Prostate gland (tissue), 2 donors: ENCODE results near the gene AUTS2. TPM values are rescaled to one million over a fixed set of nuclear protein-coding genes. Genes with fewer than 3 reads are reported as not detected.
"Not testable (repeated sequence)": the region's sequence is repeated elsewhere in the genome, so short reads cannot be mapped to it uniquely, and the experiment has no call there.

Experiments used
- DNase-seq: peaks from one replicate; pipeline ENCODE4 v3.0.0-alpha.2; 2019; ENCODE audit warnings: low spot score
- H3K27ac ChIP-seq, 2 donors: fragments of 200-600 bp; sonication (generic); 2 replicates each; pipeline ENCODE4 v1.5.1; 2017 to 2019
- H3K27me3 ChIP-seq: fragments of 200-600 bp; sonication (generic); replicated peaks from 2 replicates; pipeline ENCODE4 v1.5.1; 2019; ENCODE audit not compliant: insufficient read depth
- H3K36me3 ChIP-seq, 2 donors: fragments of 200-600 bp; sonication (generic); 1 replicate in 1 of 2; 2 replicates in 1 of 2; pipeline versions ENCODE4 v1.5.1 to v1.8.1; 2017 to 2019
- H3K4me1 ChIP-seq: fragments of 200-600 bp; sonication (generic); replicated peaks from 2 replicates; pipeline ENCODE4 v1.5.1; 2019
- H3K4me3 ChIP-seq, 2 donors: fragments of 200-600 bp; sonication (generic); 2 replicates each; pipeline ENCODE4 v1.5.1; 2017 to 2019
- H3K9me3 ChIP-seq: fragments of 200-600 bp; sonication (generic); 2 replicates; pipeline ENCODE4 v1.5.1; 2017
- POLR2A ChIP-seq: fragments of 450-650 bp; IDR thresholded peaks from one replicate; pipeline ENCODE4 v1.6.1; 2016; ENCODE audit warnings: antibody characterized with exemption, mild to moderate bottlenecking
- POLR2AphosphoS5 ChIP-seq: sonication (generic); formaldehyde crosslinking; IDR thresholded peaks from one replicate; pipeline ENCODE4 v1.6.1; 2017; ENCODE audit warnings: antibody characterized with exemption
- WGBS: methylation state at CpG from one replicate; pipeline ENCODE4 v1.1.5; 2018; 5-methylcytosine and 5-hydroxymethylcytosine counted together
- intact Hi-C: fragments of 100-400 bp; cut with DNase I; formaldehyde crosslinking; loops from one replicate; pipeline ENCODE4 v1.14.2; 2022
- total RNA-seq, 2 donors: library from RNA; depleted of rRNA; stranded (reverse); fragments of >200 nt; gene quantifications; one replicate each; pipeline ENCODE4 v1.1.0, GENCODE V29; 2016
- TF ChIP-seq, protein P1 (sequence below), 4 experiments: fragments of 200-600 bp in 2 of 4; fragments of 450-650 bp in 2 of 4; sonication (generic) in 2 of 4; IDR thresholded peaks; 1 replicate in 3 of 4; 2 replicates in 1 of 4; pipeline ENCODE4 v1.5.1; 2016 to 2019; ENCODE audit warnings: antibody characterized with exemption in 4 of 4, mild to moderate bottlenecking in 2 of 4, moderate library complexity in 2 of 4

Gene AUTS2
- total RNA-seq, 2 donors from 2014 or later = 25.0 to 55.2 TPM

DNA sequence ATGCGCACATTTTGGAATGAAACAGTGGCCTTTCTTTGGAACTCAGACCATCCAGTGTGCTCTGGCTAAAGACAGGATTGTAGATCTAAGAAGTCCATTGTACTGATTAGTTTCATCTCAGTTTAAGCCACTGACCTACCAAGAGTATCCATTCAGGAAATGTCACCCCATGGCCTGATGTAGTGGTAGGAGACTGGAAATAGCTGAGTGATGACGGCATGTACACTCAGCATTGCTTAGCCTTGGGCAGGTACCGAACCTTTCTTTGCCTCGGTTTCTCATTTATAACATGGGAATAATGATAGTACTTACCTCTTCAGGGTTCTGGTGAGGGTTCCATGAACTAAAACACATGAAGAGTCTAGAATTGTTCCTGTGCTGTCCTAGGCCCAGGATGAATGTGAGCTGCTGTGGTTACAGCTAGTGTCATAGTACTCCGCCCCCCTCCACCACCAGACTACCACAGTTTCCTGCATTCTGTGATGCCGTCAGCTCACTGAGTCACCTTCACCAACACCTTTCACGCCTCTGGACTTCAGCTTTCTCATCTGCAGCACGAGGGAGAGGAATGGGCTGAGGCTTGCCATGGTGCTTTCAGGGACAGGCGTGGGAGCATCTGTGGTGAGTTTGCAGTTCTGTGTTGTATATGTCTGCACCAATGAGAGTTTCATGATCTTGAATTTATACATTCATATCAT is 1049.7 kb downstream of the AUTS2 start:
- no peak overlapping the region for H3K4me3 ChIP-seq
- H3K9me3 ChIP-seq = no peaks in the 10 kb centered on the region
- DNase-seq = no peak
- TF ChIP-seq, protein P1, sequence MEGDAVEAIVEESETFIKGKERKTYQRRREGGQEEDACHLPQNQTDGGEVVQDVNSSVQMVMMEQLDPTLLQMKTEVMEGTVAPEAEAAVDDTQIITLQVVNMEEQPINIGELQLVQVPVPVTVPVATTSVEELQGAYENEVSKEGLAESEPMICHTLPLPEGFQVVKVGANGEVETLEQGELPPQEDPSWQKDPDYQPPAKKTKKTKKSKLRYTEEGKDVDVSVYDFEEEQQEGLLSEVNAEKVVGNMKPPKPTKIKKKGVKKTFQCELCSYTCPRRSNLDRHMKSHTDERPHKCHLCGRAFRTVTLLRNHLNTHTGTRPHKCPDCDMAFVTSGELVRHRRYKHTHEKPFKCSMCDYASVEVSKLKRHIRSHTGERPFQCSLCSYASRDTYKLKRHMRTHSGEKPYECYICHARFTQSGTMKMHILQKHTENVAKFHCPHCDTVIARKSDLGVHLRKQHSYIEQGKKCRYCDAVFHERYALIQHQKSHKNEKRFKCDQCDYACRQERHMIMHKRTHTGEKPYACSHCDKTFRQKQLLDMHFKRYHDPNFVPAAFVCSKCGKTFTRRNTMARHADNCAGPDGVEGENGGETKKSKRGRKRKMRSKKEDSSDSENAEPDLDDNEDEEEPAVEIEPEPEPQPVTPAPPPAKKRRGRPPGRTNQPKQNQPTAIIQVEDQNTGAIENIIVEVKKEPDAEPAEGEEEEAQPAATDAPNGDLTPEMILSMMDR (IDR thresholded peaks at IDR 0.05) = no peak
- TF ChIP-seq POLR2AphosphoS5 (no peak), POLR2A (no peak)
- H3K36me3 ChIP-seq = no peaks in the 10 kb centered on the region
- no peaks in the 10 kb centered on the region for H3K4me1 ChIP-seq
- 92% methylated on average over 9 of the region's 9 CpGs for WGBS
- no peak overlapping the region for H3K27ac ChIP-seq
- intact Hi-C loops = no loop called here
- no peaks in the 10 kb centered on the region for H3K27me3 ChIP-seq

DNA sequence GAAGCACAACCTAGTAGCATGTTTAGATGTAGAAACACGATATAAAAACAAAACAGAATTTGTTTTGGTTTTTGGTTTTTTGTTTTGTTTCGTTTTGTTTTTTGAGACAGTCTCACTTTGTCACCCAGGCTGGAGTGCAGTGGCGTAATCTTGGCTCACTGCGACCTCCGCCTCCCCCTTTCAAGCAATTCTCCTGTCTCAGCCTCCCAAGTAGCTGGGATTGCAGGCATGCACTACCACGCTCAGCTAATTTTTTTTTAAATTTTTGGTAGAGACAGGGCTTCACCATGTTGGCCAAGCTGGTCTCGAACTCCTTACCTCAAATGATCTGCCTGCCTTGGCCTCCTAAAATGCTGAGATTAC is 1050.2 kb downstream of the AUTS2 start:
- H3K27me3 ChIP-seq, intact Hi-C loops: not testable (repeated sequence)
- WGBS = 95% methylated on average over 7 of the region's 7 CpGs

DNA sequence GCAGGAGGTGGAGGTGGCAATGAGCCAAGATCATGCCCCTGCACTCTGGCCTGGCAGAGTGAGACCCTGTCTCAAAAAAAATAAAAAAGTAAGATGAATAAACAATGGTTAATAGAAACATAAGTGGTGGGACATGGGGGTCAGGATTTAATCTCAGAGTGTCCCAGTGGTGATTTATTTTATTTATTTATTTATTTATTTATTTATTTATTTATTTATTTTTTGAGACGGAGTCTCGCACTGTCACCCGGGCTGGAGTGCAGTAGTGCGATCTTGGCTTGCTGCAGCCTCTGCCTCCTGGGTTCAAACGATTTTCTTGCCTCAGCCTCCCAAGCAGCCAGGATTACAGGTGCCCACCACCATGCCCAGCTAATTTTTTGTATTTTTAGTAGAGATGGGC is 1051.0 kb downstream of the AUTS2 start:
- DNase-seq = no peak
- no peak overlapping the region for H3K4me3 ChIP-seq
- intact Hi-C loops = no loop called here
- H3K27ac ChIP-seq = no peak overlapping the region
- no peaks in the 10 kb centered on the region for H3K9me3 ChIP-seq
- WGBS = 98% methylated on average over 5 of the region's 5 CpGs
- H3K4me1 ChIP-seq = no peaks in the 10 kb centered on the region
- H3K36me3 ChIP-seq = no peaks in the 10 kb centered on the region
- H3K27me3 ChIP-seq = no peaks in the 10 kb centered on the region
- TF ChIP-seq POLR2A = no peak
- TF ChIP-seq, protein P1 (IDR thresholded peaks at IDR 0.05) = no peak
- TF ChIP-seq POLR2AphosphoS5 = no peak

More for the DNA sequence above, 1050.2 kb downstream of the AUTS2 start:
- H3K4me1 ChIP-seq, H3K36me3 ChIP-seq, DNase-seq, H3K27ac ChIP-seq, H3K4me3 ChIP-seq, H3K9me3 ChIP-seq: not testable (repeated sequence)

DNA sequence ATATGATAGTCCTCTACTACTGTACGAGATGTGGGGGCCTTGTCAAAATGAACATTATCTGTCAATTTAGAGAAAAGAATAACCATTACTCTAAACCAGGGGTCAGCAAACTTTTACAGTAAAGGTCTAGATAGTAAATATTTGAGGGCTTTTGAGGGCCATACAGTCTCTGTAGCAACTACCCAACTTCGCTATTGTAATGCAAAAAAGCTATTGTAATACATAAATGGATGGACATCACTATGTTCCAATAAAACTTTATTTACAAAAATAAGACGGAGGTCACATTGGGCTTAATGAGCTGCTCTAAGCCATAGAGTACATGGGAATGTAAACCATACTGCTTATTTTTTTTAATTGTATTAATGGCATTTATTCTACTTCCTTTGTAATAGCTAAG is 1055.9 kb downstream of the AUTS2 start:
- TF ChIP-seq POLR2AphosphoS5 = no peak
- TF ChIP-seq, protein P1 (IDR thresholded peaks at IDR 0.05) = no peak
- TF ChIP-seq POLR2A = no peak
- H3K4me3 ChIP-seq = no peak overlapping the region
- WGBS = 98% methylated on average over 3 of the region's 3 CpGs

DNA sequence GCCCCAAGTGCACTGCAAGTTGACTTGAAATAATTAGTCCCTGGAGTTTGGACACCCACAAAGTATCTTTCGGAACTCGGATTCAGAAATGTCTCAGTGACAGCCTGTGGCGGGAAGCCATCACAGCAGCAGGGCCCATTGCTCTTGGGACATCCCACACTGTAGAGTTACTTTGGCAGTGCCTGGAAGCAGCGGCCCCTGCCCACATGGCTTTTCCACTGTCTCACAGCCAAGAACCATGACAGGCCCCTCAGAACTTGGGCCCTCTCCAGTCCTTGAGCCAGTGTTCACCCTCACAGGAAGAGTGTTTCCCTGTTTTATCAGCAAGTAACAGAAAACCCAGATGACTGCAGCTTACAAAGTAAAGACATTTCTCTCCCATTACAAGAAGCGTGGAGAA is 1056.7 kb downstream of the AUTS2 start:
- no peaks in the 10 kb centered on the region for H3K9me3 ChIP-seq

More for the DNA sequence above, 1055.9 kb downstream of the AUTS2 start:
- Histone ChIP-seq H3K9me3 (no peaks in the 10 kb centered on the region), H3K27me3 (no peaks in the 10 kb centered on the region), H3K4me1 (no peaks in the 10 kb centered on the region), H3K27ac (no peak overlapping the region), H3K36me3 (no peaks in the 10 kb centered on the region)
- intact Hi-C loops = no loop called here
- DNase-seq = no peak

More for the DNA sequence above, 1056.7 kb downstream of the AUTS2 start:
- no peak overlapping the region for H3K27ac ChIP-seq
- H3K4me3 ChIP-seq = no peak overlapping the region
- no peaks in the 10 kb centered on the region for H3K27me3 ChIP-seq
- intact Hi-C loops = no loop called here
- WGBS = 80% methylated on average over 5 of the region's 5 CpGs
- TF ChIP-seq POLR2A (no peak), POLR2AphosphoS5 (no peak)
- TF ChIP-seq, protein P1 (IDR thresholded peaks at IDR 0.05) = no peak
- DNase-seq = no peak
- H3K4me1 ChIP-seq = no peaks in the 10 kb centered on the region
- H3K36me3 ChIP-seq = no peaks in the 10 kb centered on the region
